Endothelial cell of umbilical vein (primary cell): ENCODE measurements around the gene GAB2. TPM values are rescaled to one million over a fixed set of nuclear protein-coding genes. Genes with fewer than 3 reads are reported as not detected.

Source experiments
- BruUV-seq: library from RNA; stranded (reverse); fragments of 400-500 nt; replicated peaks from 2 replicates; lab custom pipeline; 2021; lab: Mats Ljungman, UMichigan
- CTCF ChIA-PET: fragments of 300-600, 350-600 bp; sonication (Branson Sonifier 250); formaldehyde crosslinking; loops from one replicate; lab custom pipeline; 2021; ENCODE audit warnings: antibody characterized with exemption, inconsistent platforms; lab: Charles Lee
- POLR2A ChIA-PET: fragments of 300-600, 350-600 bp; sonication (Branson Sonifier 250); formaldehyde crosslinking; loops from one replicate; lab custom pipeline; 2021; ENCODE audit warnings: antibody characterized with exemption, inconsistent platforms; lab: Charles Lee
- DNase-seq: peaks from one replicate; pipeline ENCODE4 v3.0.0-alpha.2; 2011; ENCODE audit warnings: low read depth, low spot score
- FAIRE-seq: peaks from 2 replicates; lab custom pipeline; 2011; peaks lifted over from hg19 to GRCh38; lab: Jason Lieb, UNC
- H2AFZ ChIP-seq: 2 replicates; pipeline ENCODE4 v1.6.0; 2012; ENCODE audit warnings: low read depth, low read length, control low read depth, inconsistent platforms
- H3K27ac ChIP-seq: 2 replicates; pipeline ENCODE4 v1.5.1; 2011; ENCODE audit warnings: low read depth, mild to moderate bottlenecking, control low read depth, low read length, moderate library complexity; ENCODE audit not compliant: insufficient read depth
- H3K27me3 ChIP-seq, 2 experiments: 2 replicates each; pipeline versions ENCODE4 v1.6.0 to v1.6.1; 2011; ENCODE audit warnings: low read length in 2 of 2, mixed read lengths in 1 of 2; ENCODE audit not compliant: control insufficient read depth in 2 of 2, insufficient read depth in 2 of 2
- H3K36me3 ChIP-seq, 2 experiments: 2 replicates in 1 of 2; 3 replicates in 1 of 2; pipeline ENCODE4 v1.5.1; 2011; ENCODE audit warnings: low read length in 2 of 2, mild to moderate bottlenecking in 1 of 2, moderate library complexity in 1 of 2; ENCODE audit not compliant: control insufficient read depth in 2 of 2, insufficient read depth in 2 of 2; ENCODE audit errors: extremely low read depth in 1 of 2
- H3K4me1 ChIP-seq: 3 replicates; pipeline ENCODE4 v1.5.1; 2011; ENCODE audit warnings: mild to moderate bottlenecking, low read length; ENCODE audit not compliant: control insufficient read depth, insufficient read depth; ENCODE audit errors: extremely low read depth
- H3K4me2 ChIP-seq: 2 replicates; pipeline ENCODE4 v1.6.1; 2011; ENCODE audit warnings: low read length, control low read depth, mixed read lengths; ENCODE audit not compliant: insufficient read depth
- H3K4me3 ChIP-seq, 3 experiments: fragments of 200-600 bp in 1 of 3; sonication (generic), shearing (Covaris generic) in 1 of 3; replicated peaks in 1 of 3; 2 replicates each; pipeline ENCODE4 v1.5.1; 2011 to 2016; ENCODE audit warnings: control low read depth in 3 of 3, low read length in 3 of 3, mild to moderate bottlenecking in 2 of 3, inconsistent platforms in 1 of 3, low read depth in 1 of 3, moderate library complexity in 1 of 3; ENCODE audit not compliant: insufficient read depth in 1 of 3
- H3K79me2 ChIP-seq: 2 replicates; pipeline ENCODE4 v1.6.0; 2012; ENCODE audit warnings: low read length, inconsistent platforms; ENCODE audit not compliant: control insufficient read depth, insufficient read depth
- H3K9ac ChIP-seq: replicated peaks from 2 replicates; pipeline ENCODE3; 2011; ENCODE audit warnings: low read length, control low read depth; ENCODE audit not compliant: insufficient read depth; ENCODE audit errors: extremely low read depth
- H3K9me1 ChIP-seq: replicated peaks from 3 replicates; pipeline ENCODE4 v1.6.0; 2011; ENCODE audit warnings: mild to moderate bottlenecking, low read length; ENCODE audit not compliant: control insufficient read depth, insufficient read depth; ENCODE audit errors: extremely low read depth
- H3K9me3 ChIP-seq: replicated peaks from 2 replicates; pipeline ENCODE4 v1.5.1; 2012; ENCODE audit warnings: low read length, inconsistent platforms; ENCODE audit not compliant: control insufficient read depth, insufficient read depth
- H4K20me1 ChIP-seq: replicated peaks from 2 replicates; pipeline ENCODE3; 2011; ENCODE audit warnings: mild to moderate bottlenecking, low read length; ENCODE audit not compliant: control insufficient read depth, insufficient read depth; ENCODE audit errors: extremely low read depth
- EZH2 ChIP-seq: IDR thresholded peaks from 2 replicates; pipeline ENCODE4 v1.6.1; 2012; ENCODE audit warnings: borderline replicate concordance, low read depth, mild to moderate bottlenecking, moderate library complexity, low read length, inconsistent platforms; ENCODE audit not compliant: severe bottlenecking
- FOS ChIP-seq: IDR thresholded peaks from 2 replicates; pipeline ENCODE4 v1.6.1; 2011; ENCODE audit warnings: mild to moderate bottlenecking, low read length, moderate library complexity, borderline replicate concordance; ENCODE audit not compliant: insufficient read depth
- GATA2 ChIP-seq: IDR thresholded peaks from 2 replicates; pipeline ENCODE4 v1.7.0; 2011; ENCODE audit warnings: low read depth, mild to moderate bottlenecking, moderate library complexity, mixed read lengths, low read length; ENCODE audit not compliant: insufficient read length, insufficient read depth
- JUN ChIP-seq: IDR thresholded peaks from 2 replicates; pipeline ENCODE4 v1.6.1; 2011; ENCODE audit warnings: borderline replicate concordance, low read depth; ENCODE audit not compliant: insufficient read length, insufficient read depth
- MYC ChIP-seq: IDR thresholded peaks from one replicate; pipeline ENCODE4 v1.6.1; 2011; ENCODE audit warnings: mild to moderate bottlenecking, low read depth, low read length
- POLR2A ChIP-seq: IDR thresholded peaks from 2 replicates; pipeline ENCODE4 v1.6.1; 2012; ENCODE audit warnings: low read depth, mild to moderate bottlenecking, control low read depth, low read length
- POLR2AphosphoS5 ChIP-seq: IDR thresholded peaks from 2 replicates; pipeline ENCODE4 v1.6.1; 2012; ENCODE audit warnings: low read depth, mild to moderate bottlenecking, control low read depth, low read length, moderate library complexity; ENCODE audit not compliant: insufficient read depth
- dilution Hi-C: fragments of 300-500 bp; cut with MboI; formaldehyde crosslinking; loops from one replicate; pipeline ENCODE4 v1.15.0; 2019; ENCODE audit warnings: low sequenced_read_pairs; ENCODE audit not compliant: extremely low pct_ligation_motif_present
- intact Hi-C: fragments of 100-400 bp; cut with micrococcal nuclease; formaldehyde crosslinking; loops from one replicate; pipeline ENCODE4 v1.10.0; 2022
- polyA plus RNA-seq, 4 experiments: library from polyadenylated mRNA; depleted of rRNA in 3 of 4; stranded (reverse) in 3 of 4; unstranded in 1 of 4; fragments of >200 nt; gene quantifications; 2 replicates each; pipeline versions ENCODE4 v1.2.1 to v1.2.3, GENCODE V29; 2011 to 2012; ENCODE audit warnings: missing spikeins in 1 of 4
- total RNA-seq: library from RNA; stranded (reverse); gene quantifications from 2 replicates; pipeline ENCODE4 v1.2.3, GENCODE V29; 2021
- TF ChIP-seq, protein P1 (sequence below): IDR thresholded peaks from 2 replicates; pipeline ENCODE4 v1.6.1; 2011; ENCODE audit not compliant: insufficient read depth, insufficient read length
- TF ChIP-seq, protein P2 (sequence below), 2 donors: IDR thresholded peaks; 1 replicate in 1 of 2; 2 replicates in 1 of 2; pipeline ENCODE4 v1.5.1; 2011; ENCODE audit warnings: low read length in 2 of 2, mild to moderate bottlenecking in 2 of 2, moderate library complexity in 2 of 2, control low read depth in 1 of 2, inconsistent platforms in 1 of 2, low read depth in 1 of 2; ENCODE audit not compliant: insufficient read depth in 1 of 2; ENCODE audit errors: extremely low read depth in 1 of 2

Gene GAB2
- total and polyA plus RNA-seq, 2 donors (not counting 3 experiments of a cell fraction or from before 2014, with no cell fraction given): 19.6 to 39.6 TPM

DNA sequence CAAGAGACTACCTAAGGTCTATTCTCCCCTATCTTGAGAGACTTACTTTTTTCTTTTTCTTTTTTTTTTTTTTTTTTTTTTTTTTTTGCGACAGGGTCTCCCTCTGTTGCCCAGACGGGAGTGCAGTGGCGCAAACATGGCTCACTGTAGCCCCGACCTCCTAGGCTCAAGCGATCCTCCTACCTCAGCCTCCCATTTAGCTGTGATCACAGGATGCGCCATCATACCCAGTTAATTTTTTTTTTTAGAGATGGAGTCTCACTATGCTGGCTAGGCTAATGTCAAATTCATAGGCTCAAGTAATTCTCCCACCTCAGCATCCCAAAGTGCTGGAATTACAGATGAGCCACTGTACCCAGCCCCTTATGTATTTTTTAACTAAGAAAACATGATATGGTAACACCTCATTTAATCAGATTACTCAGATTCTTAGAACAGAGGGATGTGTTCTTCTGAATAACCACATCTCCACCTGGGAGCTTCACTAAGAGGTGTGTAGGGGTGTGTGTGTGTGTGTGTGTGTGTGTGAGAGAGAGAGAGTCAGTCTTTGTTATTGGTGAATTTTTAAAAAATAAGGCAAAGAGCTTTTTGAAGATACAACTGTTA lies 126.0 kb downstream of the GAB2 start:
- Histone ChIP-seq H4K20me1 (no peaks in the 10 kb centered on the region), H2AFZ (no peak overlapping the region), H3K9ac (no peak overlapping the region), H3K9me1 (no peaks in the 10 kb centered on the region), H3K9me3 (no peaks in the 10 kb centered on the region), H3K27me3 (no peaks in the 10 kb centered on the region), H3K27ac (no peak overlapping the region), H3K4me1 (no peaks in the 10 kb centered on the region), H3K4me2 (no peak overlapping the region), H3K4me3 (no peak overlapping the region), H3K79me2 (peaks cover 40% of the 10 kb centered on the region), H3K36me3 (no peaks in the 10 kb centered on the region)
- ChIA-PET CTCF (no interaction called here), POLR2A (no interaction called here)
- TF ChIP-seq FOS (no peak), POLR2A (no peak), MYC (no peak), JUN (no peak), POLR2AphosphoS5 (no peak), EZH2 (no peak), GATA2 (no peak)
- TF ChIP-seq, protein P1, sequence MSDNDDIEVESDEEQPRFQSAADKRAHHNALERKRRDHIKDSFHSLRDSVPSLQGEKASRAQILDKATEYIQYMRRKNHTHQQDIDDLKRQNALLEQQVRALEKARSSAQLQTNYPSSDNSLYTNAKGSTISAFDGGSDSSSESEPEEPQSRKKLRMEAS: no peak
- TF ChIP-seq, protein P2, sequence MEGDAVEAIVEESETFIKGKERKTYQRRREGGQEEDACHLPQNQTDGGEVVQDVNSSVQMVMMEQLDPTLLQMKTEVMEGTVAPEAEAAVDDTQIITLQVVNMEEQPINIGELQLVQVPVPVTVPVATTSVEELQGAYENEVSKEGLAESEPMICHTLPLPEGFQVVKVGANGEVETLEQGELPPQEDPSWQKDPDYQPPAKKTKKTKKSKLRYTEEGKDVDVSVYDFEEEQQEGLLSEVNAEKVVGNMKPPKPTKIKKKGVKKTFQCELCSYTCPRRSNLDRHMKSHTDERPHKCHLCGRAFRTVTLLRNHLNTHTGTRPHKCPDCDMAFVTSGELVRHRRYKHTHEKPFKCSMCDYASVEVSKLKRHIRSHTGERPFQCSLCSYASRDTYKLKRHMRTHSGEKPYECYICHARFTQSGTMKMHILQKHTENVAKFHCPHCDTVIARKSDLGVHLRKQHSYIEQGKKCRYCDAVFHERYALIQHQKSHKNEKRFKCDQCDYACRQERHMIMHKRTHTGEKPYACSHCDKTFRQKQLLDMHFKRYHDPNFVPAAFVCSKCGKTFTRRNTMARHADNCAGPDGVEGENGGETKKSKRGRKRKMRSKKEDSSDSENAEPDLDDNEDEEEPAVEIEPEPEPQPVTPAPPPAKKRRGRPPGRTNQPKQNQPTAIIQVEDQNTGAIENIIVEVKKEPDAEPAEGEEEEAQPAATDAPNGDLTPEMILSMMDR (IDR thresholded peaks at IDR 0.05; ENCODE audit: extremely low read depth in 1 of 2, insufficient read depth in 1 of 2, low read depth in 1 of 2, low read length in 2 of 2): no peak
- DNase-seq (no peak), FAIRE-seq (no peak)
- dilution Hi-C loops: no loop called here
- intact Hi-C loops: no loop called here
- no TSS peak for BruUV-seq
